8988T (cell line): ENCODE measurements around the gene RNPS1.
"Not testable (repeated sequence)": the region's sequence is repeated elsewhere in the genome, so short reads cannot be mapped to it uniquely, and the experiment has no call there.

Experiments
- DNase-seq: peaks from one replicate; pipeline ENCODE4 v3.0.0; 2011

RNPS1 gene

DNA sequence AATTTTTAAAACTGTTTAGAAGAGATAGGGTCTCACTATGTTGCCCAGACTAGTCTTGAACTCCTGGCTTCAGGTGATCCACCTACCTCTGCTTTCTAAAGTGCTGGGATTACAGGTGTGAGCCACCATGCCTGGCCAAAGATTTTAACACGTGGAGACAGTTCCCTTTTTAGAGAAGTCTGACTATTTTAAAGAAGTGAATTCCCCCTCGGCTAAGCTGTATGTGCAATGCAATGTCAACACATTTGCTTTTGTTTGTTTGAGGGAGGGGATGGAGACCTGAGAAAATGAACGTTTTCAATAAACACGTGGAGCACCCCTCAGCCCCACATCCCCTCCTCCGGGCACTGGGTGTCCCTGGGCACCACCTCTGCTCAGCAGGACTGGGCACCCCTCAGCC is 14.3 kb upstream of the RNPS1 start:
- no peak for DNase-seq

DNA sequence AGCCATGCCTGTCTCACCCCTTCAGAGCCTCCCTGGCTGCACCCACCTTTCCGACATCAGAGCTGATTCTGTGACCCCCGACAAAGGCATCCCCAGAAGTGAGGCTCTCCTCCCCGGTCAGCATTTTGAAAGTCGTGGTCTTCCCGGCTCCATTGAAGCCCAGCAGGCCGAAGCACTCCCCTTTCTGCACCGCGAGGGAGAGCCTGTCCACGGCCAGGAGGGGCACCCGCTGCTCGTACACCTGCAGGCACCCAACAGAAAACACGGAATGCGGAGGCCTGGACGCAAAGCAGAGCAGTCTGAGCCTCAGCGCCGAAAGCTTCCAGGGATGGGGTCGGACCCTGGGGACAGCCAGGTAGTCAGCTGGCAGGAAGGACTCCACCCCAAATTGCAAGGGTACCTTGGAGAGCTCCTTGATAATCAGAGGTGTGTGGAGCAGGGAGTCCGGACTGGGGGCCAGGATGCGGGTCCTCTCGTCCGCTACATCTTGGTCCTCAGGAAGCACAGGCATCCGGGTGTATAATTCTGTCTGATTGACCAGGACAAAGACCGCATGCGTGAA is 13.1 kb upstream of the RNPS1 start:
- DNase-seq, result no peak

DNA sequence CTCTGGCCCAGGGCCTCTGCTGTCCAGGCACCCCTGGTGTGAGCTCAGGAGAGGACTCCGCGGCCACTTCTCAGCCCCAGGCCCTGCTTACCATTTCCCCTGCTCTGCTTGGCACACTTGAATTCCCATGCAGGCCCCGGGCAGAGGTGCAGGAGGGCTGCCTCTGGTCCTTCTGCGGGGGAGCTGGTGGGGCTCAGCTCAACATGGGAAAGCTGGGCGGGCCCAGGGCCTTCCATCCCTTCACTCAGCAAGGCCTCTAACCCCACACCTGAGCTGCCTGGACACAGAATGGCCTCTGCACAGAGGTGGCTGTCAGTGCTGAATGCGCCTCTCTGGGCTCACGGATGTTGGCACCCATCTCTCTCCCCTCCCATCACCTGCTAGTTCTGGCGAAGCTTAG is 12.5 kb upstream of the RNPS1 start:
- no peak for DNase-seq

DNA sequence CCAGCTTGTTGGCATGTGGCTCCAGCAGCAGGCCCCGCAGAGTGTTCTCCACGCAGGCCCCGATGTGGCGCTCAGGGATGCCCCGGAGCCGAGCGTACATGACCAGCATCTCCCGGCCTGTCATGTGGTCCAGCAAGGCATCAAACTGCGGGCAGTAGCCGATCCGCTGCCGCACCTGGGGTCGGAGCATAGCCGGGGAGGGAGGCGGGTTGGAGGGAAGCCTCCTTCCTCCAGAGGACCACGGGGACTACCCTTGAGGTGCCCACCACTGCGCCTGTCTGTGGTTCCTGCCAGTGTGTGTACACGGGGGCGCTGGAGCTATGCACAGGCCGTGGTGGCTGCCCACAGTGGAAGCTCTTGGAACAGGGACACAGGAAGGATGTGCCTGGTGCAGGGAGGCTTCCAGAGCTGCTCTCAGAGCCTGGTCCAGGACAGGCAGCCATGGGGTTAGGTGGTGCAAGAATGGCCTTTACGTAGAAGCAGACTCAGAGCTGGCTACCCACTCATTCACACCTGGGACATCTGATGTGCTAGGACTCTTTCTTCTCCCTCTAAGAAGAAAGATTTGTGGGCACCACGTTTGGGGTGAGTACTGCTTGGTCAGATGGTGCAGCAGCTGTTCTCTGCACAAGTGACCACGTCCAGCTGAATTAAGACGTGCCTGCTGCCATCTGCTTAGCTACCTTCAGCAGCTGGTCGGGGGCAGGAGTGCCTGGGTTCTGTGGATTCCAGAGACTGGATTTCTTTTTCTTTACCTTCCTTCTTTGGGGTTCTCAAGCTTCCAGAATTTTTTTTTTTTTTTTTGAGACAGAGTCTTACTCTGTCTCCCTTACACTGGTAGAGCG is 11.3 kb upstream of the RNPS1 start:
- no peak for DNase-seq

DNA sequence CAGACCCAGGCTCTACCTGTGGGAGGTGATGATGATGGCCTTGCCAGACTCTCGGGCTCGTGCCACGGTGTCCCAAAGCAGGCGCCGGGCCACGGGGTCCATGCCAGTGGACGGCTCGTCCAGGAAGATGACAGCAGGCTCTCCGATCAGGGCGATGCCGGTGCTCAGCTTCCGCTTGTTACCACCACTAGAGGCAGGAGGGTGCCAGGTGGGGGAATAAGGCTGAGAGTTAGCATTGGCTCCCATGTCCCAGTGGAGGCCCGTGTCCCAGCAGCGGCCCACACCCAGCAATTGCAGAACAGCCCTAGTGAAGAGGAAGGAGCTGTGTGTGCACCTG is 10.3 kb upstream of the RNPS1 start:
- DNase-seq, result peak; percentile 53

DNA sequence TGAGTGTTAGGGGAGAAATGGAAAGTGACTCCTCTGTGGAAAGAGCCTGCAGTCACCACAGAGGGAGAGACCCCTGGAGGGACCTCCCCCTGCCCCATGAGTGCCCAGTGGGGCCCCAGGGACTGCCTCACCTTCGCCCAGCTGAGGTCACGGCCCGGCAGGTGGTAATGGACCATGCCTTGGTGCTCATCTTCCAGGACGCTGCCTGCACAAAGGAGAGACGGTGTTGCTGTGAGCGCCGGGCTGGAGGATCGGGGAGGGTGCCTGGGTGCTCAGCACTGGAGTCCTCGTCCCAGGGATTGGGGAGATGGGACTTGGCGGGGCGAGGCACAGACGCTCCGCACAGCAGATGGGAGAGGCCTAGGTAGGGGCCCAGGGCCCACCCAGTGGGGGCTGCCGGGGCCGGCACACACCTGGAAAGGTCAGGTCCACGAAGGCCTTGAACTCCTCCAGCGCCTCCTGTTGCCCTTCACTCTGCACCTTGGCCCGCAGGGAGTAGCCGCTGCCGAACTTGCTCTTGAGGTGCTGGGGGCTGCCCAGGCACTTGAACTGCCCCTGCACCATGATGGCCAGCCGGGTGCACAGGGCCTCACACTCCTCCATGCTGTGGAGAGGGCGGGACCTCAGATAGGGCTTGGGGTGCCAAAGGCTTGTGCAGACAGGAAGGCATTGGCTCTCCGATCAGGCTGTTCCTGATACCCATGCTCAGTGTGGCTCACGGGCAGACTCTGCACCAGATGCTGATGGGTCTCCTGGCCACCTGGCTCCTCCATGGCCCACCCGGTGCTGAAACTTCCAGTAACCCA is 9.7 kb upstream of the RNPS1 start:
- DNase-seq, result no peak

DNA sequence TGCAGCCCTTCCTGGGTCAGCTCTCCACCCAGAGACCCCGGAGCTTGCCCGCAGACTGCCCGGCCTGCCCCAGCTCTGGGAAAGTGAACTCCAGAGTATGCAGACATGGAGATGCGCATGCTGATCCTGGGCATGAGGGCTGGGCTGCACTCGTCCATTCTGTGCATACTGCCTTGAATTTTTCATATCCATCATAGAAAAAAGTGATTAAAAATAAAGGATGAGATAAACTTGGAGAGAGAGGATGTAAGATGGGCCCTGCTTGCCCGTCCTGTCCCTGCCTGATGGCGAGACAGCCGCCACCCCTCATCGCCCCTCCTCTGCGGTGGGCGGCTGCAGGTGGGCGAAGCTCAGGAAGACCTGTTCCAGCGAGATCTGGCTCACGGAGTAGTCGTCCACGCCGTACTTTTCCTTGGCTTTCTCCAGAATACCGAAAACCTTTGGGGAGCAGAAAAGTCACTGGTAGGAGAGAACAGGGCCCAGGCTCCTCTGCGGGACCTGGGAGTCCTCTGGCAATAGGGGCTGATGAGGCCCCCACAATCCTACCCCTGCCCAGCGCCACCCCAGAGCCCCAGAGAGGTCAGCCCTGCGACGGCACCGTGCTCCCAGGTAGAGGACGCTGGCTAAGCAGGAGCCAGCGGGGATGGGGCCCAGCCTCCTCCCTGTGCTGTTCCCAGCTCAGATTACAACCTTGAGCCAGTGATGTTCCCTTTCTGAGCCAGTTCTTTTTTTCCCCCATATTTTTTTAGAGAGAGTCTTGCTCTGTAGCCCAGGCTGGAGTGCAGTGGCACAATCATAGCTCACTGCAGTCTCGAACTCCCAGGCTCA is 8.7 kb upstream of the RNPS1 start:
- DNase-seq, result no peak

DNA sequence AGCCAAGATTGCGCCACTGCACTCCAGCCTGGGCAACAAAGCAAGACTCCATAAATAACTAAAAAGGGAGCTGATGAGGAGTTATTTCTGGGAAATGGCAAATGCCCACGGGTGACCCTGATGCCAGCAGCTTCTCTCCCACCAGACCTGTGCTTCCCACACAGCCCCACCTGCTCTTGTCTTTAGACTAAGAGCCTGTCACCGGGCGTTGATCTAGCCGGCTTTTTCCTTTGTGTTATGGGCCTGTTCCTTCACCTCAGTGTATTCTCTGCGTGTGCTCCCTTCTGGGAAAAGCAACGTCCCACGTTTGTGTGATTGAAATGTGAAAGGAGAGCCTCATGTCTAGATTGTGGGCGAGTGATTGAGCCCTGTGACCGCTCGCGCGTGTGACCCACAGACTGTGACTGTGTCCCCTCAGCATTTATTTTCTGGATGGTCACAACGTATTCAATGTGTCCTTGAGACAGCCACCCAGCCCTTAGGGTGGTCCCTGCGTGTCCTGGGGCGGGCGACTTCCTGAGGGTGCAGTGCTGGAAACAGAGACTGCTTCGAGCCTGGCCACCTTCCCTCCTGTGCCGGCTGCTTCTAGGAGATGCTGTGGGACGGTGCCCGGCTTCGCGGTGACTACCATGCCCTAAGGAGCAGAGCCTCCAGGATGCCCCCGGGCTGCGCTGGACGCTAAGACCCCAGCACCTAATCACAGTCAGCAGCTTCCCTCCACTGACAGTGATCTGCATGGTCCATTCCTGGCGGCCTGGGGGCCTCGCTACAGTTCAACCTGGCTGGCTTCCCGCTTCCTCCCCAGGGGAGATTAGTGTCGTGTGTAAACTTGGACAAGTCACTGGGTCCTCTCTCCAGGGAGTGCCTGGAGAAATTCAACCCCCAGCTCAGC is 7.8 kb upstream of the RNPS1 start:
- DNase-seq, result no peak

DNA sequence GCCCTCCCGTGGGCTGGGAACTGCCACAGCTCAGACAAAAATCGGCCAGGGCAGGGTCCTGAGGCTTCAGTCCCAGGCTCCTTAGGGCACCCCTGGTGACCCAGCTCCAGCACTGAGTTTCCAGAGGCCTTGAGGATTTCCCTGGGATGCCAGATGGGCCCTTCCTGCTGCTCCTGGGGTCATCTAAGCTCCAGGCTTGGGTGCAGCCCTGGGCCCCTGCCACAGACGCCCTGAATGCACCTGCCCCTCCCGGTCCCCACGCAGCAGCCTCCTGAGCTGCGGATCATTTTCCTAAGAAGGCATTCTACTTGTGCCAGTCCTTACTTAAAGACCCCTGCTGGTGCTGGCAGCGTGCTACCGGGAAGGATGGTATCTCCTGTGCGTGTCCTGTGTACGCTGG is 6.0 kb upstream of the RNPS1 start:
- DNase-seq, result no peak

DNA sequence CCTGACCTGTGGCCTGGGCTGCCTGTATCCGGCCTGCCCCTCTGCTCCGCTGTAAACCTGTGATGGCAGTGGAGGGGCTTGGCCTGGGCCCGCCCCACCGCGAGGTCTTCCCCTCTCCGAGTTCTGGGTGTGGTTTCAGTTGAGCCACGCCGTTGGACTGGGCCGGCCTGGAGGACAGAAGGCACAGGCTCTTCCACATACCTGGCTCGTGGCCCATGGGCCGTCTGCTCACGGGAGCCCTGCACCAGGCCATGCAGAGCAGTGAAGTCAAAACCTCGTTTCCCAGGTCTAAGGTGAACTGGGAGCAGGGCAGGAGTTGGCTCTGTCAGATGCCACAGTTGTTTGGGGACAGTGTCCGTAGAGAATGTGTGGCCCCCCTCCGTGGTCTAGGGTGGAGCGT is 5.6 kb upstream of the RNPS1 start:
- no peak for DNase-seq

DNA sequence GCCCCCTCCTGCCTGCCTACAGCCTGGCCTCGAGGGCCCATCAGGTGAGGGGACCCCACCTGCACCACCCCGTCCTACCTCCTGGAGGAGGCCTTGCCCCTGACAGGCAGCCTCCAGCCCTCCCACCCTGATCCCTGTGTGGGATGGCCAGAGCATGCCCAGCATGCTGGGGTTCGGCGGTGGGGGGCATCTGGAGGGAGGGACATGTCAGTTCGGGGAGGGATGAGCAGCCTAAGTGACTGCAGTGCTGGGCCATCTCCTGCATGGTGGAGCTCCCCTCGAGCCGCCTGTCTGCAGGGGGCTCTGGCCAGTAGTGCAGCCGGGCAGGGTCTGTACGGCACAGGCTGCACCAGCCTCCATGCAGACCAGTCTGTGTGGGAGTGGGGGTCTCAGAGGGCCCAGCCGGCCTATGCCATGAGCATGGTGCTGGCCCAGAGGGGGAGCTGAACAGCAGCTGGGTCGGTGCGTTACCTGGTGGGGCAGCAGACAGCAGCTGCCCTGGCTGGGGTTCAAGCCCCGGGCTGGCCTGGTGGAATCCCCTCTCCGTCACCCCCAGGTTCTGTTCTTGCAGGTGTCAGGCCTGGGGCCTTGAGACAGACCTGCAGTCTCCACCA is 4.0 kb upstream of the RNPS1 start:
- no peak for DNase-seq

DNA sequence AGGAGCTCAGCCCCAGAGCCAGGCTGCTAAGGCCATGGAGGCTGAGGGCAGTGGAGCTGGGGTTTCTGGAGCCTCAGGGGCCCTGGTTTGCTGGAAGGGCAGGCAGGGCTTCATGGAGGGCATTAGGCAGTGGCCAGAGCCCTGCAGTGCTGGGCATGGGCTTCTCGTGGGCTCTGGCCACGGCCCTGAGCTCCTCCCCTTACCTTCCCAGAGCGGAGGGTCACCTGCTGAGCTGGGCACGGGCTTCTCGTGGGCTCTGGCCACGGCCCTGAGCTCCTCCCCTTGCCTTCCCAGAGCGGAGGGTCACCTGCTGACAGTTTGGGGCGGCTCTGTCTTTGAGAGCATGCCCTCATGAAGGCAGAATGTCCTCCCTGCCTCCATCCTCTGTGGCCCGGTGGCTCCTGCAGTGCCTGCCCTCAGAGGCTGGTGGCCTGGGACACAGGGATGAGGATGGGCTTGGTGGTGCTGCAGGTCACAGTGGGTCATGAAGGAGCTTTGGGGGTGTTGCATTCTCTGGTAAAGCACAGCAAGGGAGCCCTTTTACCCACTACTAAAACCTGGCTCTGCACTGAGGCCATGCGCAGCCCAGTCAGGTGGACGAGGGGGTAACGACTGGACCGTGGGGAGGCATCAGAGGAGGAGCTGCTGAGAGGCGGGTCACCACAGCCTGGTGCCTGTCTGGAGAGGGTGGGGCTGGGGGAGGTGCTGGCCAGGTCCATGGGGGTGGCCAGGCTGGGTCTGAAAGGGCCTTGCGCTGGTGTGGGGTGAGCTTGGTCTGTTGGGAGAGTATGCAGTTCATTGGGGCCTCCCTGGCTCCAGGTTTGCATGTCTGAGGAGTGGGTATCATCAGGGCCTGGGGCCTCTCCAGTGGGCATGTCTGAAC is 2.9 kb upstream of the RNPS1 start:
- no peak for DNase-seq

DNA sequence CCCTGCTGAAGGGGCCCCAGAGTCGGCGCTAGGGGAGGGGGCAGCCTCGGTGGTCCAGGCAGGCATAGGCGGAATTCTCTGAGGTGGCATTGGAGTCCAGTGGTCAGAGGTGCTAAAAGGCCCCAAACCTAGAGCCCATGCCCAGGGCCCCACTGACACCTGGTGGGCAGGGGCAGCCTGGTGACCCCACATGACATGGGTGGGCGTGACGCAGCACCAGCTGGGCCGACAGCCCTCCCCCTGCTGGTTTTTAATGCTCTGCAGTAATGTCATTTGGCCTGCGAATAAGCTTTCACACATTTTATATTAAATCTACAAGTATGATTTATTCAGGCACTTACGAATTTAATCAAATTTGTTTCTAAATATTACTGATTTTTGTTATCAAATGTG is 2.1 kb upstream of the RNPS1 start:
- no peak for DNase-seq

DNA sequence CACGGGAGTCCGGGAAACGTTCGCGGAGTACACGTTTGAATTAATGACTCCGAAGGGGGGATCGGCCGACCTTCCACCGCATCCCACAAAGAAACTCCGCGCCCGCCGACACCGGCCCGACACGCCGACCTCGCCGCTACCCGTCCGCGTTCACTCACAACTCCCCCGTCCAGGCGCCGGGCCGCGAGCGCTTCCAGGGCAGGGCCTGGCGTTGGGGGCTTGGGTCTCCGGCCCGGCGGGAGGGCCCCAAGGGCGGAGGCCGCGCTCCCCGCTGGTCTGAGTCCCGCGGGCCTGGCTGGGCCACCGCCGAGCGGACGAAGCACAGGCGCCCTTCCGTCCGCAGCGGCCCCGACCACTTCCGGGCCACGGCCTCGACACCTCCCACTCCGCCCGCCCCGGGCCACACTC is 417 bp downstream of the RNPS1 start:
- not testable (repeated sequence) for DNase-seq

DNA sequence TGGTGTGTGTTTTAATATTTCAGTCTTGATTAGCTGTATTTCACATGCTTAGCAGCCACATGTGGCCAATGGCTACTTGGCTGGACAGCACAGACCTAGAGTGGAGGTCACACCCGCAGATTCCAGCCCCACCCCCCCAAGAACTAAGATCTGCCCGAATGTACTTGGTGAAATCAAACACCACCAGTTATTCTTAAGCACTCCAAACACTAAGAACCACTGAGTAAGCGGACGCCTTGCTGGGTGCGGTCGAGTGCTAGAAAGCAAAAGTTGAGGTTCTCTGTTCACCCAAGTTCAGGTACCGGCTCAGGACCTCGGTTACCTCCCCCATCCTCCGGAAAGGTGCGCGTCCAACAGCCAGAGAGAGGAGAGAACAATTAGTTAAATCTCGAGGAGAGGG is 1.0 kb downstream of the RNPS1 start:
- DNase-seq, result not testable (repeated sequence)

DNA sequence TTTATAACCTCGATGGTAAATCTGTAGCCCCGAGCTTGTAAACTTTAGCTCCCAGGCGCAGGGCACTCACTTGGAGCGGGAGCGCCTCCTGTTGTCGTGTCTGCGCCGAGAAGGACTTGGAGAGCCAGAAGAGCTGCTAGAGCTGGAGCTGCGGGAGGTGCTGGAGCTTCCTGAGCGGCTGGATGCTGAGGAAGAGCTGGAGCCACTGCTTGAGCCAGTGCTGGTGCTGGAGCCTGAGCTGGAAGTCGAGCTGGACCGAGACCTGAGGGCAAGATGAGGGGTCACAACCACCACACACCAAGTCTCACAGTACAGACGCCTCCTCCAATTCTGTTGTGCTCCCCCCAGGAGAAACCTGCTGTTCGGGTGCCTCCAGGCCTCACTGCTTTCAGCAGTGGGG is 4.9 kb downstream of the RNPS1 start:
- DNase-seq, result not testable (repeated sequence)

DNA sequence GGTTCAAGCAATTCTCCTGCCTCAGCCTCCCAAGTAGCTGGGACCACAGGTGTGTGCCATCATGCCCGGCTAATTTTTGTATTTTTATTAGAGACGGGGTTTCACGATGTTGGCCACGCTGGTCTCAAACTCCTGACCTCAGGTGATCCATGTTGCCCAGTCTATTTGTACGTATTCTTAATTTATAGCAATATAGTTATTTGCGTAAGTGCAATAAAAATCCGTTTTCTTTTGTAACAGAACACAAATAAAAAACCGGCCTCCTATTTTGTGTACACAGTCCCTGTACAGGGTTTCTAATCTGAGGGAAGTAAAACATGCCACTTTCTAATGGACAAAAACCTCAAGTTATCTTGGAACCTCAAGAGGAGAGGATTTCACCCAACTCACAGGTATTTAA is 7.7 kb downstream of the RNPS1 start:
- no peak for DNase-seq

DNA sequence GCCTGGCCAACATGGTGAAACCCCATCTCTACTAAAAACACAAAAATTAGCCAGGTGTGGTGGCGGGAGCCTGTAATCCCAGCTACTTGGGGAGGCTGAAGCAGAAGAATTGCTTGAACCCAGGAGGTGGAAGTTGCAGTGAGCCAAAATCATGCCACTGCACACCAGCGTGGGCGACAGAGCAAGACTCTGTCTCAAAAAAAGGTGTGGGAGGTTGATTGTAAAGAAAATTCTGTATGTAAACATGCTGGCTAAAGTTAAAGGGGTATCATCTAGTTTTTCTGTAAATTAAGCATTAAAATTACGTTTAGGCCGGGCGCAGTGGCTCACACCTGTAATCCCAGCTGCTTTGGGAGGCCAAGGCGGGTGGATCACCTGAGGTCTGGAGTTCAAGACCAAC is 9.4 kb downstream of the RNPS1 start:
- DNase-seq, result not testable (repeated sequence)

DNA sequence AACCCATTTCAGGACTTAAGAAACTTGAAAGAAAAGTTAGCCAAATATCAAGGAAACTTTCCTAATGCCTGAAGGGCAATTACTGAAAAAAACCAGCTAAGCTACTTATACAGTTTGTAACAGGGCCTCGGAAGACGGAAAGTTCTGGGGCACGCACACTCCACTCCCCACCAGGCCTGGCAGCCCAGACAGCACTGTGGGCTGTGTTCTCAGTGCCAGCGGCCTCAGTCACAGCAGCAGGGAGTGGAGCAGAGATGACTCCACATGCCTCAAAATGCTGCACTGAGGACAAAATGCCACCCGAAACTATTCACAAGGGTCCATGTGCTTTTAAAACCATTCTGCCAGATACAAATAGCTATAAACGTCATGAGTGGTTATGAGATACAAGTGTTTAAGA is 10.2 kb downstream of the RNPS1 start:
- no peak for DNase-seq

DNA sequence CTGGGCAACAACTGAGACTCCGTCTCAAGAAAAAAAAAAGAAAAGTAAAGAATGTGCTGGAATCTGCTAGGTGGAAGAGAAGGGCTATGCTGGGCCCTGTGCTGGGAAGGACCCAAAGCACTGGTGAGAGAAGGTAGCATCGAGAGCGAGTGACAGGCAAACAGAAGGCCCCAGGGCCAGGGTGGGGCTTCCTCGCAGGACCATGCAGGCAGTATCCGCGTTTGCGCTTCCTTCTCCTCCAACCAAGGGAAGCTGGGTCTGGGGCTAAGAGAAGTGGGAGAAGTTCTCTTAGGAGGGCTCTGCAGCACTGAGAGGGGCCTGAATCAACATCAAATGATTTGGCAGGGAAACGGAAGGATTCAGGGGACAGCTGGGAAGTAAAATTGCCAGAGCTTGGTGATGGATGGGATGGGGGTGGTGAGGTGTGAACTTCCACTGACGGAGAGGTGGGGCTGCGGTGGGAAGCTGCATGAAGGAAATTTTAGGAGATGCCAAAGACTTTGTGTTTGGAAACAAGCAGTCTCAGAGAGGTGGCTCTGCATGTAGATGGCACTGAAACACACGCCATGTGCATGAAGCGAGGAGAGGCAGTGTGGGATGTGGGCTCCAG is 11.3 kb downstream of the RNPS1 start:
- no peak for DNase-seq
